GM12891 (cell line): ENCODE measurements around the gene PRPH.

Source experiments
- POLR2A ChIP-seq: IDR thresholded peaks from 2 replicates; pipeline ENCODE4 v1.6.1; 2011; ENCODE audit warnings: low read depth, low read length, control low read depth
- POLR2AphosphoS5 ChIP-seq: IDR thresholded peaks from 2 replicates; pipeline ENCODE4 v1.6.1; 2011; ENCODE audit warnings: low read depth, low read length, control low read depth
- TAF1 ChIP-seq: IDR thresholded peaks from 2 replicates; pipeline ENCODE4 v1.6.1; 2011; ENCODE audit warnings: low read depth, low read length, control low read depth

GRCh38 chr12:49338830-49339463, 44.0 kb downstream of the PRPH start:
- TF ChIP-seq POLR2AphosphoS5 (no peak), POLR2A (no peak), TAF1 (no peak)
